GM12872 (cell line): ENCODE data around the gene SEMA7A.

Experiments
- TF ChIP-seq, protein P1 (sequence below): IDR thresholded peaks from 3 replicates; pipeline ENCODE4 v1.5.1; 2011; ENCODE audit warnings: low read depth, mild to moderate bottlenecking, low read length, moderate library complexity; ENCODE audit not compliant: insufficient read depth

Gene SEMA7A

DNA sequence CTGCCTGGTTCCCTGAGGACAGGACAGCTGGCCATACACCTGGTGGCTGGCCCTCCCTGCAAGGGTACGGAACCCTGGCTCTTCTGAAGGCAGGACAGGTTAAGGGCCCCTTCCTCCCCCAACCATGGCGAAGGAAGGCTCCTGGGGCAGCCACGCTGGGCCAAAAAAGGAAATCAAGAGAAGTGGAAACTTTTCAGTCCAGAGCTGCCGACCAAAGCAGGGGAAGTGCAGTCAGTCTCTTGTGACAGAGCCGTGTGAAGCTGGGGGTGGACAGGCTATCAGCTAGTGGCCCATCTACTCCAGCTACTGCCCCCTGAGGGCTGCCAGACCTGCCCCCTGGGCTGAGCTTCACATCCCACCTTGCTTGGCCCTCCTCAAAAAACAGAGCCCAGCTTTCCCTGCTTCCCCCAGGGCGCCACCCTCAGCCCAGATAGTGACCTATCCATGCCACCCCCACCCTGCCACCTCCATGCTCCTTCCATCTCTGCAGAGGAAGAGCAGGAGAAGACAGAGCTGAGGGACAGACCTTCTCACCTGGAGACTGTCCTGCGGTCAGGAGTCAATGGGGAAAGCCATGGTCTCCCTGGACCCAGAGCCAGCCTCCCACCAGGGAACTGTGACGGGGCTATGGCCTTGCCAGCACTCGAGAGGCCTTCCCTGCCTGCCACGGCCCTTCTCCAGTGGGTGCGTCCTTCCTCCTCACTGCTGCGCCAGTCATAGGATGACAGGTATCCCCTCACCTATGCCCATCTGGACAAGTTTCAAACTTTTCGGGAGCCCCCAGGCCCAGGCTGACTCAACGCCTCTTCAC, 4.6 kb downstream of the SEMA7A start:
- TF ChIP-seq, protein P1, sequence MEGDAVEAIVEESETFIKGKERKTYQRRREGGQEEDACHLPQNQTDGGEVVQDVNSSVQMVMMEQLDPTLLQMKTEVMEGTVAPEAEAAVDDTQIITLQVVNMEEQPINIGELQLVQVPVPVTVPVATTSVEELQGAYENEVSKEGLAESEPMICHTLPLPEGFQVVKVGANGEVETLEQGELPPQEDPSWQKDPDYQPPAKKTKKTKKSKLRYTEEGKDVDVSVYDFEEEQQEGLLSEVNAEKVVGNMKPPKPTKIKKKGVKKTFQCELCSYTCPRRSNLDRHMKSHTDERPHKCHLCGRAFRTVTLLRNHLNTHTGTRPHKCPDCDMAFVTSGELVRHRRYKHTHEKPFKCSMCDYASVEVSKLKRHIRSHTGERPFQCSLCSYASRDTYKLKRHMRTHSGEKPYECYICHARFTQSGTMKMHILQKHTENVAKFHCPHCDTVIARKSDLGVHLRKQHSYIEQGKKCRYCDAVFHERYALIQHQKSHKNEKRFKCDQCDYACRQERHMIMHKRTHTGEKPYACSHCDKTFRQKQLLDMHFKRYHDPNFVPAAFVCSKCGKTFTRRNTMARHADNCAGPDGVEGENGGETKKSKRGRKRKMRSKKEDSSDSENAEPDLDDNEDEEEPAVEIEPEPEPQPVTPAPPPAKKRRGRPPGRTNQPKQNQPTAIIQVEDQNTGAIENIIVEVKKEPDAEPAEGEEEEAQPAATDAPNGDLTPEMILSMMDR = no peak

DNA sequence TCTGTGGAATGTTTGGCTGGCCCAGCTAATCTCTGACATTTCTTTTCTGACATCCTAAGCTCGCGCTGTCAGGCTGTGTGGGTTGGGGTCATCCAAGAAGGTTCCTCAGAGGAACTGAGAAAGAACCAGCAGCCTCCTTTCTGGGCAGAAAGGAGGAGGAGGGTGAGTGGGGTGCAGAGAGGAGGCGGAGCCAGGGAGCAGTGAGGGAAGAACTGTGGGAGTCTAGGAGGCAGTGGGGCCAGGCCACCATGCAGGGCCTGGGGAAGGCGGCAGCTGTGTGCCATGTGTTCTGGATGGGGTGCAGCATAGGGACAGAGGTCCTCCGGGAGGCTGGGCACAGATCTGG, 5.3 kb downstream of the SEMA7A start:
- TF ChIP-seq, protein P1 = no peak

DNA sequence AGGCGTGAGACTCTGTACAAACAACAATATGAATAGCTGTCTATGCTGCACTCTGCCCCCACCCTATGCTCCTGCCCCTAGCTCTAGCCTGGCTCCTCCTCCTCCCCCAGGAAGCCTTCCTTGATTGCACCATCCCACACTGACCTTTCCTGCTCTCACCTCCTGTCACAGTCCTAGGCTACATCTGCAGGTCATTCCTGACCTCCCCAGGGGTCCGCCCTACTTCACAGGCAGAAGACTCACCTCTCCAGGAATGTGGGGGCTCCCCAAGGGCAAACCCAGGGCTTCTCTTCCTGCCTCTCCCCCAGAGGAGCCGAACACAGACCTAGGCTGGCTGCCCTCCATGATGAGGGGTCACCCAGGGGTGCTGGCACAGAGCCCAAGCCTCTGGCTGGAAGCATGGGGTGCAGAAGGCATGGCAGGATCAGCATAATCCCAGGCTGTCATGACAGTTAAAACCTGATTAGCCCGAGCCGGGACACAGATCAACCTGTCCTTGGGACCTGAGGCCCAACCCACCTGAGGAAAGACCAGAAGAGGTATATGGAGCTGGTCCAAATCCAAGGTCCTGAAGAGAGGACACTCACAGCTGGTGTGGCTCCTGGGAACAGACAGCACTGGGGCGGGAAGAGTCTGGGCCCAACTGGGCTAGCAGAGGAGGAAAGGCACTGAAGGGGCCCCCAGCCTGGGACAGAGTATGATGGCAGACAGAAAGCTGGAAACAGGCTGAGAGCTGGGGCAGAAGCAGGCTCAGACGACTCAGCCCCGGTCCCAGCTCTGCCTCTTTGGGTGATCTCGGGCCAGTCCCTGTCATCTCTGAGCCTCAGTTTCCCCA, 5.9 kb downstream of the SEMA7A start:
- TF ChIP-seq, protein P1 = no peak

DNA sequence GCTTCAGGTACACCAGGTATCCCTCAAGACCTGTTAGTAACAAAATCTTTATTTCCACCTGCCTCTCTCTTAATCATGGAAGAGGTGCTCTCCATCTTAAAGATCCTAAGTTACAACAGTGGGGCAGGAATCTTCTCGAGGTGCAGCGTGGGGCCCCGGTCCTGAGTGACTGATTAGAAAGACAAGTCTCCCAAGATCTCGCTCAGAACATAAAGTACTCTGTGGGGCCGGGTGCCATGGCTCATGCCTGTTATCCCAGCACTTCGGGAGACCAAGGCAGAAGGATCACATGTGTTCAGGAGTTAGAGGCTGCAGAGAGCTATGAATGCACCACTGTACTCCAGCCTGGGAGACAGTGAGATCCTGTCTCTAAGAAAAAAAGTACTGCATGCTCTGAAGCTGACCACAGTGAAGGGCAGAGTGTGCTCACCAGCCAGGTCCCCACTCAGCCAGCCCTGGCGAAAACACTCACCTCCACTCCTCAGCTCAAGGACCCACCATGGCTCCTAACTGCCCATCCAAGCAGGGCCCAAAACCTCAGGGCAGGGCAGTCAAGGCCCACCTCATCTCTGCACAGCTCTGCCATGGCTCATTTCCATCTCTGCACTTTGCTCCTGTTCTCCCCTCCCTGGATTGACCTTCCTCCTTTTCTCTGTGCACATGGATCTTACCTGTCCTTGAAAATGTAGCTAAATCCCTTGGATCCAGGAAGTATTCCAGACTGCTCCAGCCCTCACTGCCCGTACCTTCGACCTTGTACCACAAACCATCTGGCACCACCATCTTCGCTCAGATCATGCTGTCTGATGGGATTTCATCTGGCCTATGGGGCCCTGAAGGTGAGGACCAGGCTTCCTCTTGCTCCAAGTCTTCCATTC, 7.1 kb downstream of the SEMA7A start:
- TF ChIP-seq, protein P1 = no peak

DNA sequence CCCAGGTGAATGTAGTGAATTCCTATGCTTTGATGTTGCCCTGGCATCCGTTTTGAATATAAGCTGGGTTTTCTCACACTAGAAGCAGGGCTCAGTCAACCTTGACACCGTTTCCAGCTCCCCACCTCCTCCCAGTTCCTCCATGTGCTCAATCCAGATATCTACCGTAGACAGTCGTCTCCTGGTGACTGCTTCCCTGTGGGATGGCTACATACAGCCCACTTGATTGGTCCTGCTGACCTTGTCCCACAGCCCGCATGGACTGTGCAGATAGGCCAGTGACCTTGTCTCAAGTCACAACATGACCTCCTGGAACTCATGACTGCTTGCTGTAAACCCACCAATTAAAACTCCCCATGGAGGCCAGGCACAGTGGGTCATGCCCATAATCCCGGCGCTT, 8.1 kb downstream of the SEMA7A start:
- TF ChIP-seq, protein P1 = no peak

DNA sequence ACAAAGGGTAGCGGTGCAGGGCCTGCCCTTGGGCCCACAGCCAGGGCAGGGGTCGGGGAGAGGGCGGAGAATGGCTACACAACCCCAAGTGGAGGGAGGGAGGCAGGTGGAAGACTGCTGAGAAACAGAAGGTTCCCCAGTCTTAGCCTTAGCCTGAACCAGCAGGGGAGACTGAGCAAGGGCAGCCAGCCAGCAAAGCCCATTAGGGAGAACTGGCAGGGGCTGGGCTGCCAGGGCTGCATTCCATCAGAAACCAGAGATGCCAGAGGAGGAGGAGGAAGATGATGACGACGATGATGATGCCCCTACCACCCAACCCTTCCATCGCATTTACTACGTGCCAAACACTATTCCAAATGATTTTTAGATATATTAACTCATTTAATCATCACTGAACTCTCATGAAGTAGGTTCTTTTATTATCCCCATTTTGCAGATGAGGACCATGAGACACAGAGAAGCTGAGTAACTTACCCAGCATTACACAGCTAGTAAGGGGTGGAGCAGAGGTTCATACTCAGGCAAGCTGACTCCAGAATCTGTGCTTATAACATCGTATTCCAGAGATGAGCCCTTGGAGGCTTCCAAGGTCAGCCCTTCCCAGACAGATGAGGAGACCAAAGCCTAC, 8.7 kb downstream of the SEMA7A start:
- TF ChIP-seq, protein P1 = no peak
